MM.1S (cell line): ENCODE measurements around the gene KCNAB3.

Experiments
- DNase-seq: peaks from one replicate; pipeline ENCODE4 v3.0.0-alpha.2; 2015
- H2AFZ ChIP-seq: fragments of 300-600 bp; sonication (generic); 2 replicates; pipeline ENCODE4 v1.6.0; 2016; ENCODE audit warnings: antibody characterized with exemption, low read length
- H3F3A ChIP-seq: fragments of 300-600 bp; sonication (generic); 2 replicates; pipeline ENCODE4 v1.6.1; 2016; ENCODE audit warnings: mild to moderate bottlenecking, antibody characterized with exemption, low read length, moderate library complexity, mixed read lengths; ENCODE audit not compliant: insufficient read depth
- H3K27ac ChIP-seq: fragments of 300-600 bp; sonication (generic); 2 replicates; pipeline ENCODE4 v1.5.1; 2016; ENCODE audit warnings: mild to moderate bottlenecking, low read length
- H3K27me3 ChIP-seq: fragments of 300-600 bp; sonication (generic); replicated peaks from 2 replicates; pipeline ENCODE4 v1.6.0; 2016; ENCODE audit warnings: low read length; ENCODE audit not compliant: insufficient read depth
- H3K36me3 ChIP-seq: fragments of 300-600 bp; sonication (generic); replicated peaks from 2 replicates; pipeline ENCODE4 v1.6.1; 2016; ENCODE audit warnings: mild to moderate bottlenecking, low read length, mixed read lengths; ENCODE audit not compliant: insufficient read depth
- H3K4me1 ChIP-seq: fragments of 300-600 bp; sonication (generic); 2 replicates; pipeline ENCODE4 v1.6.1; 2016; ENCODE audit warnings: low read length, mixed read lengths
- H3K4me2 ChIP-seq: fragments of 300-600 bp; sonication (generic); 2 replicates; pipeline ENCODE4 v1.6.0; 2016; ENCODE audit warnings: low read depth, low read length
- H3K4me3 ChIP-seq: fragments of 300-600 bp; sonication (generic); 2 replicates; pipeline ENCODE4 v1.5.1; 2016; ENCODE audit warnings: low read length, mixed read lengths
- H3K79me2 ChIP-seq: fragments of 300-600 bp; sonication (generic); 2 replicates; pipeline ENCODE4 v1.6.1; 2016; ENCODE audit warnings: mixed run types, low read length, mixed read lengths
- H3K9ac ChIP-seq: fragments of 300-600 bp; sonication (generic); 2 replicates; pipeline ENCODE4 v1.6.1; 2016; ENCODE audit warnings: low read length, mixed read lengths
- H3K9me2 ChIP-seq: fragments of 300-600 bp; sonication (generic); replicated peaks from 2 replicates; pipeline ENCODE4 v1.6.1; 2016; ENCODE audit warnings: mild to moderate bottlenecking, low read length, mixed read lengths; ENCODE audit not compliant: insufficient read depth
- H3K9me3 ChIP-seq: fragments of 300-600 bp; sonication (generic); replicated peaks from 2 replicates; pipeline ENCODE4 v1.6.1; 2016; ENCODE audit warnings: mild to moderate bottlenecking, low read length, mixed read lengths; ENCODE audit not compliant: insufficient read depth
- H4K20me1 ChIP-seq: fragments of 300-600 bp; sonication (generic); 2 replicates; pipeline ENCODE4 v1.6.1; 2016; ENCODE audit warnings: mild to moderate bottlenecking, low read length, moderate library complexity, mixed read lengths; ENCODE audit not compliant: insufficient read depth
- CTCF ChIP-seq: fragments of 300-600 bp; sonication (generic); IDR thresholded peaks from 2 replicates; pipeline ENCODE4 v1.5.1; 2016; ENCODE audit warnings: antibody characterized with exemption, low read length, mixed read lengths
- EZH2 ChIP-seq: fragments of 300-600 bp; sonication (generic); optimal IDR thresholded peaks from 2 replicates; pipeline ENCODE3; 2017; ENCODE audit warnings: low read depth, mild to moderate bottlenecking, antibody characterized with exemption, low read length, mixed read lengths
- EZH2phosphoT487 ChIP-seq: fragments of 300-600 bp; sonication (generic); IDR thresholded peaks from 2 replicates; pipeline ENCODE4 v1.6.1; 2018; ENCODE audit warnings: antibody characterized with exemption, low read length

The KCNAB3 gene

DNA sequence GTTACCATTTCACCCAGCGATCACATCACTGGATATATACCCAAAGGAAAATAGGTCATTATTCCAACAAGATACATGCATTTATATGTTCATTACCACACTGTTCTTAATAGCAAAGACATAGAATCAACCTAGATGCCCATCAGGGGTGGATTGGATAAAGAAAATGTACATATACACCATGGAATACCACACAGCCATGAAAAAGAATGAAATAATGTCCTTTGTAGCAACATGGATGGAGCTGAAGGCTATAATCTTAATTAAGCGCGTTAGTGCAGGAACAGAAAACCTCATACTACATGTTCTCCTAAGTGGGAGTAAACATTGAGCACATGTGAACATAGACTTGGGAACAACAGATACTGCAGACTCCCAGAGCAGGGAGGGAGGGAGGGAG is 20.9 kb upstream of the KCNAB3 start:
- Histone ChIP-seq H2AFZ (no peak overlapping the region), H4K20me1 (no peaks in the 10 kb centered on the region), H3K4me1 (peaks cover 10% of the 10 kb centered on the region), H3F3A (no peaks in the 10 kb centered on the region), H3K36me3 (no peaks in the 10 kb centered on the region), H3K4me2 (no peak overlapping the region), H3K9me3 (no peaks in the 10 kb centered on the region), H3K4me3 (no peak overlapping the region), H3K9me2 (no peaks in the 10 kb centered on the region), H3K27me3 (no peaks in the 10 kb centered on the region), H3K79me2 (no peaks in the 10 kb centered on the region), H3K9ac (no peak overlapping the region), H3K27ac (no peak overlapping the region)
- TF ChIP-seq CTCF (no peak), EZH2phosphoT487 (no peak), EZH2 (no peak)
- no peak for DNase-seq

DNA sequence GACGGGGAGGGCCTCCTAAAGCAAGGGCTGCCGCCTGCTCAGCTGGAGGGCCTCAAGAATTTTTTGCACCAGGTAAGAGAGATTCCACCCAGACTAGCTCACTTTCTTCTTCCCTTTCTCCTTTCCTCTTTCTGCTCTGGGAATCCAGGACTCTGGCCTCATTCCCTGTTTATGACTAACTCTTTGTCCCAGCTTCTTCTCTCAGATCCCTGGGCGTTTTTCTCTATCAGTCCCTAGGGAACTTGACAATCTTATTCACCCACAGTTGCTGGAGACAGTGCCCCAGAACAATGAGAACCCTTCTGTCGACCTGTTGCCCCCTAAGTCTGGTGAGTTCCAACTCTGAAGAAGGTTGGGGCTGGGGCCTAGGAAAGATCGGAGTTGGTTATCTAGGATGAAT is 18.0 kb upstream of the KCNAB3 start:
- Histone ChIP-seq H3K4me2 (no peak overlapping the region), H3K27me3 (no peaks in the 10 kb centered on the region), H2AFZ (no peak overlapping the region), H3K4me1 (peaks cover 10% of the 10 kb centered on the region), H3K9ac (no peak overlapping the region), H3K4me3 (no peak overlapping the region), H3K9me3 (no peaks in the 10 kb centered on the region), H3K27ac (no peak overlapping the region), H4K20me1 (no peaks in the 10 kb centered on the region), H3K79me2 (no peaks in the 10 kb centered on the region), H3K36me3 (no peaks in the 10 kb centered on the region), H3K9me2 (no peaks in the 10 kb centered on the region), H3F3A (no peaks in the 10 kb centered on the region)
- TF ChIP-seq CTCF (no peak), EZH2 (no peak), EZH2phosphoT487 (no peak)
- DNase-seq, result no peak

DNA sequence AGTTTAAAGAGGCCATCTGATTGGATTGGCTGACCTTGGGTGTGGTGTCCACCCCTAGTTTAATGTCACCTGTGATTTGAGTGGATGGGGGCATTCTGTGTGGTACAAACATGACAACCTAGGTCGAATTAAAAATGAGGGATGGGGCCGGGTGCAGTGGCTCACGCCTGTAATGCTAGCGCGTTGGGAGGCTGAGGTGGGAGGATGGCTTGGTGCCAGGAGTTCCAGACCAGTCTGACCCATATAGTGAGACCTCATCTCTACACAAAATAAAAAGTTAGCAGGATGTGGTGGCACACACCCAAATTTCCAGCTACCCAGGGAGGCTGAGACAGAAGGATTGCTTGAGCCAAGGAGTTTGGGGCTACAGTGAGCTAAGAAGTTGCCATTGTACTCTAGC is 16.8 kb upstream of the KCNAB3 start:
- Histone ChIP-seq H3K27ac (no peak overlapping the region), H3K36me3 (no peaks in the 10 kb centered on the region), H2AFZ (no peak overlapping the region), H4K20me1 (no peaks in the 10 kb centered on the region), H3K9ac (no peak overlapping the region), H3K79me2 (no peaks in the 10 kb centered on the region), H3K9me2 (no peaks in the 10 kb centered on the region), H3K4me2 (no peak overlapping the region), H3F3A (no peaks in the 10 kb centered on the region), H3K4me3 (no peak overlapping the region), H3K4me1 (peaks cover 6% of the 10 kb centered on the region), H3K9me3 (no peaks in the 10 kb centered on the region), H3K27me3 (no peaks in the 10 kb centered on the region)
- TF ChIP-seq EZH2phosphoT487 (no peak), CTCF (no peak), EZH2 (no peak)
- no peak for DNase-seq
